ENCODE measurements around the gene KCNIP1.

GRCh38 chr5:170545811-170546210 is 42.0 kb downstream of the KCNIP1 start:
- TF ChIP-seq POLR2A (IDR thresholded peaks at IDR 0.05) (no peak), CTCF (IDR thresholded peaks at IDR 0.05) (no peak)

Measured in heart left ventricle (tissue), 13 donors.